Epithelial cell of esophagus (primary cell): ENCODE data around the gene TSPAN4.

Experiments
- DNase-seq: peaks from one replicate; pipeline ENCODE4 v3.0.0; 2010; ENCODE audit warnings: low read depth
- H3K4me3 ChIP-seq: 2 replicates; pipeline ENCODE4 v1.5.1; 2011; ENCODE audit warnings: mild to moderate bottlenecking, low read length, control low read depth
- CTCF ChIP-seq: IDR thresholded peaks from 2 replicates; pipeline ENCODE4 v1.5.1; 2011; ENCODE audit warnings: low read depth, mild to moderate bottlenecking, low read length, control low read depth, inconsistent platforms; ENCODE audit not compliant: insufficient read depth; ENCODE audit errors: missing control alignments

TSPAN4 gene

GRCh38 chr11:842370-843002 is at the start of gene TSPAN4, which contains the start of gene POLR2L:
TSS of gene TSPAN4 (plus strand) at chr11:842852. CDS start at chr11:850305, 7,453 bp downstream.
TSS of gene POLR2L (minus strand) at chr11:842529. CDS start at chr11:842508, 21 bp downstream.
- peak within 1 kb of the TSS; percentile 89 for H3K4me3 ChIP-seq
- TF ChIP-seq CTCF = no peak
- peak; percentile 94 for DNase-seq

GRCh38 chr11:792873-793272 is 49.8 kb upstream of the TSPAN4 start:
- H3K4me3 ChIP-seq = no peak overlapping the region
- no peak for DNase-seq
- TF ChIP-seq CTCF = no peak

GRCh38 chr11:793556-793955 is 49.1 kb upstream of the TSPAN4 start:
- no peak for TF ChIP-seq CTCF
- no peak for DNase-seq
- no peak overlapping the region for H3K4me3 ChIP-seq

- no peak for TF ChIP-seq CTCF
- H3K4me3 ChIP-seq = no peak overlapping the region
- DNase-seq = no peak
Measured at GRCh38 chr11:794013-794765, 48.5 kb upstream of the TSPAN4 start.

GRCh38 chr11:794766-795633 is 47.7 kb upstream of the TSPAN4 start:
- no peak for TF ChIP-seq CTCF
- H3K4me3 ChIP-seq = peak overlapping the region; percentile 80
- no peak for DNase-seq

GRCh38 chr11:795634-796564 is 46.8 kb upstream of the TSPAN4 start:
- H3K4me3 ChIP-seq = peak overlapping the region; percentile 80
- peak; percentile 77 for DNase-seq
- TF ChIP-seq CTCF = no peak
